ENCODE data around the gene HSD3B1. TPM values are rescaled to one million over a fixed set of nuclear protein-coding genes. Genes with fewer than 3 reads are reported as not detected.

The HSD3B1 gene
- 1 to 10 TPM in 1 of 5 donors, under 1 TPM in 4; 0.40 to 1.2 (median 0.55) TPM for polyA plus RNA-seq (ENCODE audit: insufficient read depth in 1 of 5, insufficient read length in 5 of 5, low replicate concordance in 1 of 5)
- long read RNA-seq, donor 1, partial matches to known transcripts = 0 of 4 reads
- long read RNA-seq, donor 1, other reads (novel, unspliced or antisense) = 0 of 4 reads
- long read RNA-seq, donor 2 = 0 reads
- long read RNA-seq, donor 3 = 0 reads
- long read RNA-seq, donor 4 = 0 reads
- long read RNA-seq, donor 5 = 0 reads
- long read RNA-seq, donor 6 = 0 reads
- long read RNA-seq, donor 7 = 0 reads
- long read RNA-seq, donor 8 = 0 reads

GRCh38 chr1:119506941-119507340 is at the start of gene HSD3B1:
Gene HSD3B1 (plus strand): TSS chr1:119507210. CDS start chr1:119507477, 267 bp downstream.
- DNase-seq = no peak

DNA sequence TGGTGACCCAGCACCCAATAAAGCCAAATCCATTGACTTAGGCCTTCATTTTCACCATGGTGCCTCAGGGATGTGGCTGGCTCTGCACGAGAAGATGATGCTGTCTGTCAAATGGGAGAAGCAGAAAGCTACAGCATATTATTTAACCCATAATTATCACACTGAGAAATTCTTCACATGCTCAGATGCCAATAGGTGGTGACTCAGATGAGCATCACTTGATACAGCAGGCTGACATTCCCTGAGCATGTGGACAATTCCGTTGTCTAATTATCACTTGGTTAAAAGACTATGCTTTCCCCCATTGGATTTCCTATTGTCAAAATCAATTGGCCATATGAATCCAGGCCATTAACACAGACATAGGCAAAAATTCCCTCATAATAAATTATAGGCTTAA is 44.0 kb upstream of the HSD3B1 start:
- no peak for DNase-seq

DNA sequence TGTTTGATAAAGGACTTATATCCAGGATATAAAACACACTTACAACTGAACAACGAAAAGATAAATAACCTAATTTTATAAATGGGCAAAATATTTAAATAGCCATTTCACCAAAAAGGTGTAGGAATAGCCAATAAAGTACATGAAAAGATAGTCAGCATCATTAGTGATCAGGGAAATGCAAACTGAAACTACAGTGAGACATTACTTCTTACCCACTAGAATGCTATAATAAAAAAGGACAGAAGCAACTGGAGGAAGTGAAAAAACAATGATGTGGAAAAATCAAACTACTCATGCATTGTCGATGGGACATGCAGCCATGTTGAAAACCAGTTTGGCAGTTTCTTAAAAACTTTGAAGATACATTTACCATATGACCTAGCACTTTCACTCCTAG is 43.4 kb upstream of the HSD3B1 start:
- DNase-seq = no peak

GRCh38 chr1:119466445-119466844 is 40.6 kb upstream of the HSD3B1 start:
- DNase-seq = no peak

GRCh38 chr1:119467219-119467618 is 39.8 kb upstream of the HSD3B1 start:
- DNase-seq = no peak

- DNase-seq = peak in 1 of 2 donors; percentile 13
These were observed 38.9 kb upstream of the HSD3B1 start for GRCh38 chr1:119467857-119468668.

GRCh38 chr1:119469741-119470140 is 37.3 kb upstream of the HSD3B1 start:
- DNase-seq = no peak

DNA sequence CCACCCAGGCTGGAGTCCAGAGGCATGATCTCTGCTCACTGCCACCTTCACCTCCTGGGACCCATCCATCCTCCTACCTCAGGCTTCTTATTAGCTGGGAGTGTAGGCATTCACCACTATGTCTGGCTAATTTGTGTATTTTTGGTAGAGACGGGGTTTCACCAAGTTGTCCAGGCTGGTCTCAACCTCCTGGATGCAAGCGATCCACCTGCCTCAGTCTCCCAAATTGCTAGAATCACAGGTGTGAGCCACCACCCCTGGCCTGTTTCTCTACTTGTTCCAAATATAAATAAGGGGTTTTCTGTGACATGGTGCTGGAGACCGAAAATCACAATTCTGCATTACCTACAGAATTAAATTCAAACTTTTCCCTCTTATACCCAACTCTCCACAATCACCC is 36.6 kb upstream of the HSD3B1 start:
- DNase-seq = no peak

GRCh38 chr1:119470958-119471357 is 36.1 kb upstream of the HSD3B1 start:
- DNase-seq = no peak

GRCh38 chr1:119471566-119471965 is 35.4 kb upstream of the HSD3B1 start:
- no peak for DNase-seq

- peak in 1 of 2 donors; percentile 16 for DNase-seq
These were observed 34.8 kb upstream of the HSD3B1 start for GRCh38 chr1:119472080-119472818.

DNA sequence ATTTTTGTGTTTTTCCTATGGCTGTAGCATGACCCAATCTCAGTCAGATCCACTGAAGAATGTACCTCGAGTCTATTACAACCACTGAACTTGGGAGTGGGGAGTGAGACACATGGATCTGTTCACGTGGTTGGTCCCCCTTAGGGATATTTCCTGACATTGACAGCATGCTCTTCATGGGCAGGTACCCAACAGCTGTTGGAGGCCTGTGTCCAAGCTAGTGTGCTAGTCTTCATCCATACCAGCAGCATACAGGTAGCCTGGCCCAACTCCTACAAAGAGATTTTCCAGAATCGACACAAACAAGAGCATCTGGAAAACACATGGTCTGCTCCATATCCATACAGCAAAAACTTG is 34.2 kb upstream of the HSD3B1 start:
- no peak for DNase-seq

DNA sequence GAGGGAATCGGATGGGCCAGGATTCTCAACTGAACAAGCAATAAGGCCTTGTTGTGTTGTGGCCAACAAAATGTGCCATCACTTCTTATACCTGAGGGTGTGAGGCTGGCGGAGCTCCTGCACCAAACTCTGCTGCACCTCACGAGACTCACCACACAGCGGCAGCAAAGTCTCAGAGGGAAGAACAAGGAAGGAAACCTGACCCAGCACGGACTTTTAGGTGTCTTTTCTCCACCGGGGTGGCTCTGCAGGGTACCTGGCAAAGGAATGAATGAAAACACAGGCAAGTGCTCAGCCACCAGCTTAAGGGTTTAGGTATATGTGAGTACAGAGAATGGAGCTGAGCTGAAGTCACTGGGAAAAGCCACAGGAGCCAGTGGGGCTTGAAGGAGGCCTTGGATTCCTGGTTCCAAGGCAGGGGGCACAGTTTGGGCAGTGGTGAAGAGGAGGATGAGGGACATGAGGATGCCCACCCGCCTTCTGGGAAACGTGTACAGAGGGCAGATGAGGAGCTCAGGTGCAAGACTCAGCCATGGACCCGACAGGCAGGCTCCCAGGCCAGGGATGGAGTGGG is 31.1 kb upstream of the HSD3B1 start:
- peak; percentile 14 to 28 for DNase-seq

GRCh38 chr1:119477710-119478109 is 29.3 kb upstream of the HSD3B1 start:
- DNase-seq = no peak

DNA sequence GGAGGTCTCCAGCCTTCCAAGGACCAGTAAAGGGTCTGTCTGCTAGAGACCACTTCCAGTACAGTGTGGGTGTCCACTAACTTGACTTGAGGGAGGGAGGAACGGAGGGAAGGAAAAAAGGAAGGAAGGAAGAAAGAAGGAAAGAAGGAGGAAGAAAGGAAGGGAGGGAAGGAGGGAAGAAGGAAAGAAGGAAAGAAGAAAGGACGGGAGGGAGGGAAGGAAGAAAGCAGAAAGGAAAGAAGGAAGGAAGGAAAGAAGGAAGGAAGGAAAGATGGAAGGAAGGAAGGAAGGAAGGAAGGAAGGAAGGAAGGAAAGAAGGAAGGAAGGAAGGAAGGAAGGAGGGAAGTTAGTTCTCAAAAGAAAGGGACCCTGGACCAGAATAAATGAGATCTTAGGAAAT is 26.8 kb upstream of the HSD3B1 start:
- no peak for DNase-seq

- no peak for DNase-seq
These were observed 25.1 kb upstream of the HSD3B1 start for GRCh38 chr1:119481951-119482350.

DNA sequence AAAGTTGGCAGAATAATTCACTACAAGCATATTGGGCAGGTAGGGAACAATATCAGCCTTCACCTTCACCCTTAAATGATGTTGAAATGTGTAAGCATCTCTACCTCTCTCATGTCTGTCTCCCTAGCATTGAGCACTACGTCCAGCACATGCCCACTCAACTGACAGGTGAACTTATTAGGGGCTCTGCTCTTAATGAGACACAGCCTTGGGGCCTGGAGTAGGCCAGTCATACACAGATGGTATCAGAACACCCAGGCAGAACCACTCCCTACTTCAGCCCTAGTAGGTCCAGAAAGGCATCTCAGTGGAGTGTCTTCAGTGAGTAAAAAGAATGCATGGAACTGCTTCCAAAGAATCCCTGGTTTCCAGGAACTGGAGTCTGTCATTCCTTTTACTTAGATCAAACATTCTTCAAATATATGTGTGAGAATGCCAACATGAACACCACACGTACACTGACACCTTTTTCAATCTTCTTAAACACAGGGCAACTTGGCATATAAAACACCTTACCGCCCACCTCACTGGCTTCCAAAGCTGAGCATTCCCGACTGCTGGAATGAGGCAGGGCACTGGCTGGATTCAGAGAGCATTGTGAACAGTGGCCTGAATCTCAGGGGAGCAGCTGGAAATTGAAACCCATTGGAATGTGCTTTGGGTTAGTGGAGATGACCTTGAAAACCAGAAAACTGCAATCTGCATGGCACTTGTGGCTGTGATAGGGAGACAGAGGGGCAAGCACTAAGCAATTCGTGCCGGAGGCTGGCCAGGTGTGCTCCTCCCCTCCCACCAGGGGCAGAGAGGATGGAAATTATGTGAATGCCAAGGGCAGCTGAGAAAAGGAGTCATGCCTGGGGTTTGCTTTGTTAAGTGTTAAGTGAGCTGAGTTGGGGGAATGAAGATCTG is 24.2 kb upstream of the HSD3B1 start:
- DNase-seq = no peak

- no peak for DNase-seq
These were observed 23.4 kb upstream of the HSD3B1 start for GRCh38 chr1:119483441-119484200.

GRCh38 chr1:119485201-119485600 is 21.8 kb upstream of the HSD3B1 start:
- DNase-seq = no peak

- DNase-seq = no peak
These were observed 18.8 kb upstream of the HSD3B1 start for GRCh38 chr1:119488216-119488615.

Measured in right lung (tissue), 10 donors.